GM20000 (cell line): ENCODE data around the gene ANKFN1.

Experiments used
- DNase-seq: peaks from one replicate; pipeline ENCODE4 v3.0.0; 2012; ENCODE audit warnings: low spot score
- CTCF ChIP-seq: IDR thresholded peaks from 2 replicates; pipeline ENCODE4 v1.5.1; 2012; ENCODE audit warnings: mild to moderate bottlenecking, control low read depth; ENCODE audit errors: extremely low read depth, missing control alignments

ANKFN1 gene

DNA sequence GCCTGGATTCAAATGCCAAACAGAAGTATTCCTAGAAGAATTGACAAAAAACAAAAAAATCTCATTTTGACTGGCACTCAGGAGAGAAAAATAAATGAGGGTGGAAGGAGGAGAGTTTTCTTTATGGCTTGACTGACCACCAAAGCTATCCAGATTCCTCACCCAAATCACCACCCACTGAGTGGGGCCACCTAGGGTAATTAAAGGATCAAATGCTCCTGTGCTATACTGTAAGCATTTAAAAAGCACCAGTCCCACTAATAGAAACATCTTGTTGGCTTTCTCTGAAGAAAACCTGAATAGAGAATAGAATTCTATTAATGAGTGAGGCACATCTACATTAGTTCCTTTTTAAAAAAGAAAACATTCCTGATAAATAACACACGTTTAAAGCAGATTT, 163.3 kb downstream of the ANKFN1 start:
- TF ChIP-seq CTCF: no peak
- DNase-seq: no peak

DNA sequence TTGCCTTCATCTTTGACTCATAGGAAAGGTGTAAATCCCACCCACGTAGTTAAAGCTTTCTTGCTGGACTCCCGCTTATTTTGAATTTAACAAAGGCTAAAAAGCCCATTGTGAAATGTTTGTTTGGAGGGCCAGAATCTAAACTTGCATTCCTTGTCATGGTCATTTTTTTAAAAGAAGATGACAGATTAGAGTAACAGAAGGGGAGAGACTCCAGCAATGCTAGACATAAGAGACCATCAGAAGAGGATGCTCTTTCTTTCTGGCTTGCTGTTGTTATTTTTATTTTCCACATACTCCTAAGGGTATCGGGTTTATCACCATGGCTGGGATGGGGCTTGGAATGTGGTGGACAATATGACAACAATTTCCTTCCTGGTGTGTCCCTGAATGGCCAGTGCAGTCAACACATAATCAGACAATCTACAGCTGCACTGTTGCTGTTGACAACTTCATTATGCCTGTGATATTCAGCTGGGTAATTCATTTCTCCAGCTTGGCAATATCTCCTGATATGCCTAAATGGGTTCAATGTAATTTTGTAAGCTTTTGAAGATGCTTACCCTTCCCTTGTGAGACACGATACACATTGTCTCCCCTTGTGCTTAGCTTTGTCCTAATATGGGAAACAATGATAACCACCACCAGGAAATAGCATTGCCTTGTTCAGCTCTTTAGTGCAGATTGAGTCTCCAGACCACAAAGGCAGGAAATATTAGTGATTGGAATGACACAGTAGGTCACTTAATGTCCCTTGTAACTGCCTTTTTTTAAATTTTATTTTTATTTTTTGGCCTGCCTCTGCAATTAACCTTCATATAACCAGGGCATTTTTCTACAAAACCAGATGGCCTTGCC, 164.3 kb downstream of the ANKFN1 start:
- no peak for TF ChIP-seq CTCF
- no peak for DNase-seq

DNA sequence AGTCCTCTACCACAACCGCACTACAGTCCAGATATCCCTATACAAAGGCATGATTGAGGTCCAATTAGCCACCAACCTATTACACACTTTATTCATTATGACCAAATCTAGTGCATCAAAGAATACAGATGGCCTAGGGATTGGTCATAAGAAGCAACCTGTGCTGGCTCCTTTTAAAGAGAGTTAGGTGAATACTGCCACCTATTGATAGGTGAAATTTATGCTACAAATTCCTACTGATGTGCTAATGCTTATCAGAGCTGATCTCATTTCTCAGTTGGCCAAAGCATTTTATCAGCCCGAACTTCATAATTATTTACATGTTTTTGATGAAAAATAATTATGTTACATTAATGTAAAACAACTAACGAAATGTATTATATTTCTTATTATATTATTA, 166.3 kb downstream of the ANKFN1 start:
- DNase-seq: peak; percentile 25
- no peak for TF ChIP-seq CTCF

DNA sequence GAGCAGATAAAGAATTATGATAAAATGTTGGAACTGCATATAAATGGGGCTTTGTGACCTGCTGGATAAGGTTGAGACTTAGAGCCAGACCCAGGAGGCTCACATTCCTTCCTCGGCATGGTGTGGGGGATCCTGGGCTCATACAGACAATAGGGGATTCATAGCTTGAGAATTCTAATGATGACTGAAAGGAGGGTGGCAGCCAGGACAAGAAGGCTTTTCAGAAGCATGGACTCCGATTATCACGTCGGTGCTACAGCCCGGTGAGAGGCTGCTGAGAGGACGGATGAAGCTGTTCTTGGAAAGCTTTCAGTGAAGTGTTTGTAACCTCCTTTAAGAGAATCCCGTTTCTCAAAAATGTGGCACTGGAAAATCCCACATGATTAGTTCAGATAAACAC, 167.2 kb downstream of the ANKFN1 start:
- no peak for DNase-seq
- TF ChIP-seq CTCF: no peak

GRCh38 chr17:56322991-56323390, 169.7 kb downstream of the ANKFN1 start:
- TF ChIP-seq CTCF: no peak
- no peak for DNase-seq

DNA sequence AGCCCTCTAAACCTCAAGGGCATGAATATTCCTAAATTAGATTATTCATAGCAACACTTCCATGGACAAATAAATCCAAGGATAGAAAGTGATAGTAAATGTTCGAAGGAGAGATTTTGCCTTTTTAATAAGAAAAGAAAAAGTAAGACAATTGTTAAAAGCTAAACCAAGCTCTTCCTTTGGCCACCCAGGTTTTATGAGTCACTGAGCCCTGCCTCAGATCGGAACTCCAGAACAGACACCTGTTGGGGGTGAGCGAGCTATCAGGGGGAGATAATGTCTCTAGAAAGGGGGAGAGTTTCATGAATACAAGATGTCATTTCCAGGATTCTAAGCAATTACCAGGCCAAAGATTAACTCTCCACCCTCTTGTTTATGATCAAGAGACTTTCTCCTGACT, 171.4 kb downstream of the ANKFN1 start:
- DNase-seq: no peak
- no peak for TF ChIP-seq CTCF

DNA sequence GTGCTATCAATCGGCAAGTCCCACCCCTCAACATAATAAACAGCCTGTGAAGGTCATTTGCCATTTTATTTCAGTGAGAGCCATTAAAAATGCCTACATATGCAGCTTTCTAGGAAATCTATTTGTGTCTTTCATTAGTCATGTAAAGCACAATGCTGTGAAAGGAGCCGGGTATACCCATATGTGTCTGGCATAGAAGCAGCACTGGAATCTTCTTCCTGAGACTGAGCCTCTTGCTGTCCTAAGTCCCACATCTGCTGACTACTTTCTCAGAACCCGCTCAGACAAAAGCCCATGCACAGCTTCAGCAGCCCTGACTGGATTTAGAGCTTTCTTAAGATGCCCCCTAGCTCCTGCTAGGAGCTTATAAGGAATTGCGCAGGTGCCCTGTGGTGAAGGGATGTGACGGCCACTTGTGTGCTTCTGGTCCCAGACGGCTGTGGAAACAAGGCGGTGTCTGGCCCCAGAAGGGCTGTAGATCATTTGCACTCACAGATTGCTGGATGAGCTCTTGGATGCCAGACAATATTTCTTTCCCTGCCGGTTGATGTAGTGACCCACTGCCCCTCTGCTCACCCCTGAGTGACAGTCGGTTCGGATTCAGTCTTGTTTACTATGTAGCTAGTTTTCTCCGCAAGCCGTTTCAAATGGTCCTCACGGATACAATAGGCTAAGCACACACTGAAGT, 172.2 kb downstream of the ANKFN1 start:
- no peak for DNase-seq

More for the DNA sequence above, 172.2 kb downstream of the ANKFN1 start:
- no peak for TF ChIP-seq CTCF
